Activated CD8-positive, alpha-beta T cell treated with anti-CD3 and anti-CD28 coated beads, Interleukin-2, amount 10 ng/mL, durations not matched to agents 7 days and 5 days (primary cell): ENCODE measurements around the gene ARHGAP22. TPM values are rescaled to one million over a fixed set of nuclear protein-coding genes. Genes with fewer than 3 reads are reported as not detected.
"Not testable (repeated sequence)": the region's sequence is repeated elsewhere in the genome, so short reads cannot be mapped to it uniquely, and the experiment has no call there.

Source experiments
- ATAC-seq: fragments of 150-1000 bp; cut with Tn5 transposase; one replicate; pipeline ENCODE4 v1.10.0; 2021; ENCODE audit warnings: moderate library complexity
- CTCF ChIA-PET: fragments of 350-600 bp; sonication (Branson Sonifier 250); formaldehyde crosslinking; loops from one replicate; lab custom pipeline; 2021; ENCODE audit warnings: antibody characterized with exemption; lab: Charles Lee
- POLR2A ChIA-PET: fragments of 350-600 bp; sonication (Branson Sonifier 250); formaldehyde crosslinking; loops from one replicate; lab custom pipeline; 2021; ENCODE audit warnings: antibody characterized with exemption; lab: Charles Lee
- DNase-seq: peaks from one replicate; pipeline ENCODE4 v3.0.0-alpha.2; 2020
- H3K27ac Mint-ChIP-seq: one replicate; pipeline ENCODE4 v1.8.0; 2021; ENCODE audit warnings: mild to moderate bottlenecking, mixed read lengths
- H3K27me3 Mint-ChIP-seq: one replicate; pipeline ENCODE4 v1.8.0; 2021; ENCODE audit warnings: low read depth, mixed read lengths
- H3K36me3 Mint-ChIP-seq: one replicate; pipeline ENCODE4 v1.8.0; 2021; ENCODE audit warnings: low read depth, mixed read lengths
- H3K4me1 Mint-ChIP-seq: one replicate; pipeline ENCODE4 v1.8.0; 2021; ENCODE audit warnings: low read depth, mixed read lengths
- H3K4me3 Mint-ChIP-seq: one replicate; pipeline ENCODE4 v1.8.0; 2021; ENCODE audit warnings: mild to moderate bottlenecking, mixed read lengths
- H3K9me3 Mint-ChIP-seq: one replicate; pipeline ENCODE4 v1.8.0; 2022; ENCODE audit warnings: mixed read lengths; ENCODE audit not compliant: insufficient read depth
- total RNA-seq, 2 experiments: library from RNA; stranded (reverse); gene quantifications; one replicate each; pipeline ENCODE4 v1.2.3, GENCODE V29; 2021

ARHGAP22 gene, protein sequence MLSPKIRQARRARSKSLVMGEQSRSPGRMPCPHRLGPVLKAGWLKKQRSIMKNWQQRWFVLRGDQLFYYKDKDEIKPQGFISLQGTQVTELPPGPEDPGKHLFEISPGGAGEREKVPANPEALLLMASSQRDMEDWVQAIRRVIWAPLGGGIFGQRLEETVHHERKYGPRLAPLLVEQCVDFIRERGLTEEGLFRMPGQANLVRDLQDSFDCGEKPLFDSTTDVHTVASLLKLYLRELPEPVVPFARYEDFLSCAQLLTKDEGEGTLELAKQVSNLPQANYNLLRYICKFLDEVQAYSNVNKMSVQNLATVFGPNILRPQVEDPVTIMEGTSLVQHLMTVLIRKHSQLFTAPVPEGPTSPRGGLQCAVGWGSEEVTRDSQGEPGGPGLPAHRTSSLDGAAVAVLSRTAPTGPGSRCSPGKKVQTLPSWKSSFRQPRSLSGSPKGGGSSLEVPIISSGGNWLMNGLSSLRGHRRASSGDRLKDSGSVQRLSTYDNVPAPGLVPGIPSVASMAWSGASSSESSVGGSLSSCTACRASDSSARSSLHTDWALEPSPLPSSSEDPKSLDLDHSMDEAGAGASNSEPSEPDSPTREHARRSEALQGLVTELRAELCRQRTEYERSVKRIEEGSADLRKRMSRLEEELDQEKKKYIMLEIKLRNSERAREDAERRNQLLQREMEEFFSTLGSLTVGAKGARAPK
- total RNA-seq, result not detected

DNA sequence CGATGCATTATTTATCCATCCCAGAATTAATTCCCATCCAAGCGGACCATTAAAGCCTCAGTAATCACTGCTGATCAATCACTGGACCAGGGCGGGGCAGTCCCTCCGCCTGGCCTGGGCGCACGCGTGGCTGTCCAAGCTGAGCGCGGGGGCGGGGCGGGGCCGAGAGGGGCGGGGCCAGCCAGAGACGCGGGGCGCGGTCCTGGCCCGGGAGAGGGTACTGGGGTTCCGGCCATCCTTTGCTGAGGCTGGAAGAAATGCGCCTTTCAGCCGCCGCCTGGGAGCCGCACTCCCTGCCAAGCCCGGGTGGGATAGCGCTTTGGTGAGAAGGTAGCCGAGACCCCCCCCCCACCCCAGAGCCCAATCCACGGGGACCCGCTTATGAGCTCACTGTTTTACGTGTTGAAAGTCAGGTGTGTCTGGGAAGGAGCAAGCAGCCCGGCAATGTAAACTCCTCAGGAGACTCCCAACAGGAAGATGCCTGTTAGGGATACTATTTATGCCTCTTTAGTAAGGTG, at the start of gene ARHGAP22:
TSS of gene ARHGAP22 (minus strand) at position 83 of the 518 bp plus-strand sequence. CDS start 277 bp downstream, outside the sequence.
- no peak for DNase-seq
- CTCF ChIA-PET, result interaction anchor here (1.3 to 7.3 kb wide), 2 partner anchors 12 to 52 kb away, joined by 4 to 68 read pairs; no protein-coding TSS in a partner anchor
- peaks cover 3% of the 10 kb centered on the region for H3K4me1 Mint-ChIP-seq
- POLR2A ChIA-PET, result no interaction called here
- H3K4me3 Mint-ChIP-seq, result no peak within 1 kb of the TSS
- no peaks in the 10 kb centered on the region for H3K9me3 Mint-ChIP-seq
- ATAC-seq, result peak; percentile 67
- H3K27me3 Mint-ChIP-seq, result peaks cover 38% of the 10 kb centered on the region
- no peaks in the 10 kb centered on the region for H3K36me3 Mint-ChIP-seq
- H3K27ac Mint-ChIP-seq, result no peak within 1 kb of the TSS

DNA sequence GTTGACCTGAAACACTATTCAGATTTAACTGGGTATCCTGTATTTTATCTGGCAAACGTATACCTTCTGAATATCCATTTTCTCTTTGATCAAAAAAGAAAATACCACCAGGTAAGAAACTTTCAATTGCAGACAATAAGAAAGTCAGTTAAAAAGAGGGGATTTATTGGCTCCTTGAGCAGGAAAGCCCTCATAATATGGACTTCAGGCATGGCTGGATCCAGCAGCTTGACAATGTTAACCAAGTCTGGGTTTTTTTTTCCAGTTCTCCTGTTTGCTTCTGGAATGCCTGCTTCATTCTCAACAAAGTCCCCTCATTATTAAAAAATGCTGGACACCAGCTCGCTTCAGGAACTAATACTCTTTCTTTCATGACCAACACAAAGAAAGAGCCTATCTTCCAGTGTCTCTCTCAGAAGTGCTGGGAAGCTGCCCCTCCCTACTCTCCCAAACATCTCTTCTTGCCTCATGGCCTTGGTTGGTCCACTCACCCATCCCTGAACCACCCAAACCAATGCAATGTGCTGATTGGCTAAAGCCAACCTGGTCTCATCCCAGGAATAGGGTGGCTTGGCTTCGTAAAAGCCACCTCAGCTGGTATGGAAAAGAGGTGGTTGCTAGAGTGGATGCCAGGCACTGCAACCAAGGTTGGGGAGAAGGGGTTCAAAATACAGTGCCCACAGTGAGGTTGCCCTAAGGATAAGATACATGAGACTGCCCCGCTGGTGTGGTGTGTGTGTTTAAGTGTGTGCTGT, 49.2 kb upstream of the ARHGAP22 start:
- H3K27ac Mint-ChIP-seq, result no peak overlapping the region
- H3K36me3 Mint-ChIP-seq, result no peaks in the 10 kb centered on the region
- no peaks in the 10 kb centered on the region for H3K9me3 Mint-ChIP-seq
- H3K4me3 Mint-ChIP-seq, result no peak overlapping the region
- H3K4me1 Mint-ChIP-seq, result peaks cover 14% of the 10 kb centered on the region
- H3K27me3 Mint-ChIP-seq, result peaks cover 37% of the 10 kb centered on the region
- ChIA-PET CTCF (no interaction called here), POLR2A (no interaction called here)
- DNase-seq, result no peak
- no peak for ATAC-seq

DNA sequence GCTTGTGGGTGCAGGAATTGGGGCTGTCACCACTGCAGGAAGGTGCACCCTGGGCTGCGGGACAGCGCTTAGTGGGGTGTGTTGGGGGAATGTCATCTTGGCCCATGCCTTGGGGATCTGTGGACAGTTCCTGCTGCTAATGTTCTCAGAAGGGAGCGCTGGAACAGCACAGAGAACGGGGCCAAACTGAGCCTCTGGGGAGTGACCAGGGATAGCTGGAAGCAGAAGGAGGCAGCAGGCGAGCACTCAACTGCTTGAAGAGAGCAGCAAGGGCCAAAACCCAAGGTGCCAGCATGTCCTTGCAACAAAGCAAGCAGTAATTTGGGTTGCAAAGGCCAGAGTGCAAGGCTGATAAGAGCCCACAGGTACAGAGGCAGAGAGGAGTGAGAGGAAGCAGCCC, 48.5 kb upstream of the ARHGAP22 start:
- no peaks in the 10 kb centered on the region for H3K9me3 Mint-ChIP-seq
- no peak for DNase-seq
- H3K27ac Mint-ChIP-seq, result no peak overlapping the region
- POLR2A ChIA-PET, result no interaction called here
- ATAC-seq, result no peak
- no peaks in the 10 kb centered on the region for H3K36me3 Mint-ChIP-seq
- H3K27me3 Mint-ChIP-seq, result peaks cover 41% of the 10 kb centered on the region
- peaks cover 14% of the 10 kb centered on the region for H3K4me1 Mint-ChIP-seq
- no peak overlapping the region for H3K4me3 Mint-ChIP-seq
- CTCF ChIA-PET, result no interaction called here

DNA sequence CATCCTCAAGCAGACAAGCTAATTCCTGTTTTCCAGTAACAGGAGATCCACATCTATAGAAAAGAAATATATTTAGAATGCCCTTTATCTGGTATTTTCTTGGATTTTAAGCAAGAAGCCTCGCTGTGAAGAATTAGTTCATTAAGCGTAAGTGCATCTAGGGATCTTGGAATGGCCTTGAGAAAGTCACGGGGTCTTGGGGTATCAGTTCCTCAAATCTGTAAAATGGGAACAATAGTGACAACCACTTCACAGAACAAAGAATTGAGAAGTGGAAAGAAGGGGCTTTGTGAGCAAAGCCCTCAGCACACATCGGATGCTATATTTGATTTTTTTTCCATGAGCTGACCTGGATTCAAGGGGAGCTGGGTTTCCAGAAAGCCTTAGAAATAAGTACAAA, 47.5 kb upstream of the ARHGAP22 start:
- ATAC-seq, result no peak
- H3K27ac Mint-ChIP-seq, result no peak overlapping the region
- DNase-seq, result no peak
- peaks cover 19% of the 10 kb centered on the region for H3K4me1 Mint-ChIP-seq
- ChIA-PET POLR2A (interaction anchor here (0.8 kb wide), 1 partner anchor 1926 kb away, joined by 3 read pairs; no protein-coding TSS in a partner anchor), CTCF (no interaction called here)
- no peaks in the 10 kb centered on the region for H3K36me3 Mint-ChIP-seq
- H3K27me3 Mint-ChIP-seq, result peaks cover 38% of the 10 kb centered on the region
- no peaks in the 10 kb centered on the region for H3K9me3 Mint-ChIP-seq
- no peak overlapping the region for H3K4me3 Mint-ChIP-seq

DNA sequence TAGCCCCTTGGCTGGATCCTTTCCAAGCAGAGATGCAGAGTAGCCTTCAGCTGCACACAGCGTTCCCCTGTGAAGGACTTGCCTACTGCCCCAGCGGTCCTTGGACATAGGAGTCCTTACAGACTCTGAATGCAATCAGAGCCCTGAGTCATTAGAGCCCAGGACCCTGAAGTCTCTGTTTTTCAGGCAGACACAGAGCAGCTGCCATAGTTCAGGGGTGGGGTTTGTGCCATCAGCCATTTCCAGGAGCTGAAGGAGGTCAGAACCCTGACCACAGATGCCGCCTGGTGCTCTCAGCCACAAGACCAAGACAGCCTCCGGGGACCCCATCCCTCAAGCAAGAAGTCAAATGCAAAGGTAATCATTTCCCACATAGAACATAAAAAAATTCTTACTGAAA, 47.0 kb upstream of the ARHGAP22 start:
- Mint-ChIP-seq H3K9me3 (no peaks in the 10 kb centered on the region), H3K27me3 (peaks cover 38% of the 10 kb centered on the region), H3K4me1 (peaks cover 19% of the 10 kb centered on the region), H3K4me3 (no peak overlapping the region), H3K27ac (no peak overlapping the region), H3K36me3 (no peaks in the 10 kb centered on the region)
- no peak for DNase-seq
- ChIA-PET POLR2A (no interaction called here), CTCF (no interaction called here)
- no peak for ATAC-seq

GRCh38 chr10:48651293-48651692, 46.4 kb upstream of the ARHGAP22 start:
- no peak overlapping the region for H3K4me3 Mint-ChIP-seq
- no peak overlapping the region for H3K27ac Mint-ChIP-seq
- DNase-seq, result no peak
- H3K9me3 Mint-ChIP-seq, result no peaks in the 10 kb centered on the region
- ChIA-PET CTCF (no interaction called here), POLR2A (no interaction called here)
- ATAC-seq, result no peak
- no peaks in the 10 kb centered on the region for H3K36me3 Mint-ChIP-seq
- peaks cover 14% of the 10 kb centered on the region for H3K4me1 Mint-ChIP-seq
- H3K27me3 Mint-ChIP-seq, result peaks cover 42% of the 10 kb centered on the region

DNA sequence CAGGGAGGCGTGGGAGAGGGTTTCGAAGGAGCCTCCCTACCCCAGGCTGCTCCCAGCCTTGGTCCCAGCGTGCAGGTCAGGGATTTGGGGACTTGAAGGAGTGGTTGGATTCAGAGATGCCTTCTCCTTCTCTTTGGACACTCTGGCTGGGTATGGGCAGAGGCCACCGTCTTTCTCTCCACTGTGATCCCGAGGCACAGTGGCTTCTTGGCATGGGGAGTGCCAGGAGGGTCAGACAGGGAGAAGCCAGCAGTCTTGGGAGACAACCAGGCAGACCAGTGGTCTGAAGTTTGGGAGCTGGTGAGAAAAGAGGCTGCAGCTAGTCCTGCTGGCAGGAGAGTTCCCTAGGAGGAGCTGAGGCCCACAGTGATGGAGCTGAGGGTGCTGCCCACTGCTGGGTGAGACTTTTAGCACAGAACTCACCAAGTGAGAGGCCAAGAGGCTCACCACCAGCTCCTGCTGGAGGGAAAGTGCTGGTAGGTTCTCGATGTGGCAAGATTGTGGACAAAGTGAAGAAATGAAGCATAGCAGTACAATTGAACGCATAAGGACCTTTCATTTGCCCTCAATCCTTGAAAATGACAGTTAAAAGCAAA, 44.6 kb upstream of the ARHGAP22 start:
- Mint-ChIP-seq H3K27ac (no peak overlapping the region), H3K36me3 (no peaks in the 10 kb centered on the region), H3K9me3 (no peaks in the 10 kb centered on the region), H3K27me3 (peaks cover 43% of the 10 kb centered on the region), H3K4me1 (peaks cover 13% of the 10 kb centered on the region), H3K4me3 (no peak overlapping the region)
- CTCF ChIA-PET, result no interaction called here
- POLR2A ChIA-PET, result no interaction called here
- DNase-seq, result no peak
- ATAC-seq, result no peak

GRCh38 chr10:48648172-48648942, 43.5 kb upstream of the ARHGAP22 start:
- Mint-ChIP-seq H3K4me3 (no peak overlapping the region), H3K36me3 (no peaks in the 10 kb centered on the region), H3K27ac (no peak overlapping the region), H3K27me3 (peaks cover 41% of the 10 kb centered on the region), H3K9me3 (no peaks in the 10 kb centered on the region), H3K4me1 (peaks cover 13% of the 10 kb centered on the region)
- DNase-seq (peak; percentile 14), ATAC-seq (no peak)
- CTCF ChIA-PET, result interaction anchor here (1.0 to 2.4 kb wide), 2 partner anchors 8 to 10 kb away, joined by 3 to 18 read pairs; no protein-coding TSS in a partner anchor
- POLR2A ChIA-PET, result no interaction called here

- ATAC-seq, POLR2A ChIA-PET, H3K27ac Mint-ChIP-seq, H3K4me3 Mint-ChIP-seq, DNase-seq, H3K9me3 Mint-ChIP-seq, H3K36me3 Mint-ChIP-seq: not testable (repeated sequence)
- Mint-ChIP-seq H3K4me1 (peaks cover 12% of the 10 kb centered on the region), H3K27me3 (peaks cover 32% of the 10 kb centered on the region)
- CTCF ChIA-PET, result interaction anchor here (1.4 to 2.4 kb wide), 3 partner anchors 9 to 24 kb away, joined by 3 to 18 read pairs (median 3); no protein-coding TSS in a partner anchor
These were observed 42.2 kb upstream of the ARHGAP22 start for GRCh38 chr10:48647073-48647472.

- CTCF ChIA-PET, result no interaction called here
- H3K36me3 Mint-ChIP-seq, result no peaks in the 10 kb centered on the region
These were observed 40.7 kb upstream of the ARHGAP22 start for GRCh38 chr10:48645600-48645999.

More at GRCh38 chr10:48645600-48645999, 40.7 kb upstream of the ARHGAP22 start:
- H3K27ac Mint-ChIP-seq, result no peak overlapping the region
- H3K4me1 Mint-ChIP-seq, result peaks cover 5% of the 10 kb centered on the region
- H3K9me3 Mint-ChIP-seq, result no peaks in the 10 kb centered on the region
- POLR2A ChIA-PET, result no interaction called here
- H3K4me3 Mint-ChIP-seq, result no peak overlapping the region
- ATAC-seq (no peak), DNase-seq (no peak)
- peaks cover 25% of the 10 kb centered on the region for H3K27me3 Mint-ChIP-seq
